ENCODE results near the gene NMT1.

DNA sequence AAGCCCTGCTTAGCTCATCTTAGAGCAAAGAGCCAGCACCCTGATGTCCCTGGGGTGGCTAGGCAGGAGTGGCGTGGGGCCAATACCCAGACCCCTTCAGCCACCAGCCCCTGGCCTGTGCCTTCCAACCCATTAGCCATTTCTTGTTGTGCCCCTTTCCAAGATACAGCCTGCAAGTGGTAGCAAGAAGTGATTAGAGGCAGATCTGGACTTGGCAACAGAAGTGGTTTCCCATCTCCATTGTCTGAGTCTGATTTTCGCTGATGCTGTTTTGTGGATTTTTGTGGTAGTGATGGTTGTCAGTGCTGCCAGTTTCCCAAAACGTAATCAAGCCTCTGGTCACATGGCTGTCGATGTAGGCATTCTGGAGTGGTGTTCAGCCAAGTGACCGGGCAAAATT lies 45.5 kb downstream of the NMT1 start:
- TF ChIP-seq, protein P1, sequence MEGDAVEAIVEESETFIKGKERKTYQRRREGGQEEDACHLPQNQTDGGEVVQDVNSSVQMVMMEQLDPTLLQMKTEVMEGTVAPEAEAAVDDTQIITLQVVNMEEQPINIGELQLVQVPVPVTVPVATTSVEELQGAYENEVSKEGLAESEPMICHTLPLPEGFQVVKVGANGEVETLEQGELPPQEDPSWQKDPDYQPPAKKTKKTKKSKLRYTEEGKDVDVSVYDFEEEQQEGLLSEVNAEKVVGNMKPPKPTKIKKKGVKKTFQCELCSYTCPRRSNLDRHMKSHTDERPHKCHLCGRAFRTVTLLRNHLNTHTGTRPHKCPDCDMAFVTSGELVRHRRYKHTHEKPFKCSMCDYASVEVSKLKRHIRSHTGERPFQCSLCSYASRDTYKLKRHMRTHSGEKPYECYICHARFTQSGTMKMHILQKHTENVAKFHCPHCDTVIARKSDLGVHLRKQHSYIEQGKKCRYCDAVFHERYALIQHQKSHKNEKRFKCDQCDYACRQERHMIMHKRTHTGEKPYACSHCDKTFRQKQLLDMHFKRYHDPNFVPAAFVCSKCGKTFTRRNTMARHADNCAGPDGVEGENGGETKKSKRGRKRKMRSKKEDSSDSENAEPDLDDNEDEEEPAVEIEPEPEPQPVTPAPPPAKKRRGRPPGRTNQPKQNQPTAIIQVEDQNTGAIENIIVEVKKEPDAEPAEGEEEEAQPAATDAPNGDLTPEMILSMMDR (IDR thresholded peaks at IDR 0.05) = no peak
- TF ChIP-seq, protein P2, sequence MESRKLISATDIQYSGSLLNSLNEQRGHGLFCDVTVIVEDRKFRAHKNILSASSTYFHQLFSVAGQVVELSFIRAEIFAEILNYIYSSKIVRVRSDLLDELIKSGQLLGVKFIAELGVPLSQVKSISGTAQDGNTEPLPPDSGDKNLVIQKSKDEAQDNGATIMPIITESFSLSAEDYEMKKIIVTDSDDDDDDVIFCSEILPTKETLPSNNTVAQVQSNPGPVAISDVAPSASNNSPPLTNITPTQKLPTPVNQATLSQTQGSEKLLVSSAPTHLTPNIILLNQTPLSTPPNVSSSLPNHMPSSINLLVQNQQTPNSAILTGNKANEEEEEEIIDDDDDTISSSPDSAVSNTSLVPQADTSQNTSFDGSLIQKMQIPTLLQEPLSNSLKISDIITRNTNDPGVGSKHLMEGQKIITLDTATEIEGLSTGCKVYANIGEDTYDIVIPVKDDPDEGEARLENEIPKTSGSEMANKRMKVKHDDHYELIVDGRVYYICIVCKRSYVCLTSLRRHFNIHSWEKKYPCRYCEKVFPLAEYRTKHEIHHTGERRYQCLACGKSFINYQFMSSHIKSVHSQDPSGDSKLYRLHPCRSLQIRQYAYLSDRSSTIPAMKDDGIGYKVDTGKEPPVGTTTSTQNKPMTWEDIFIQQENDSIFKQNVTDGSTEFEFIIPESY (IDR thresholded peaks at IDR 0.05; ENCODE audit: borderline replicate concordance, low read depth) = no peak
- TF ChIP-seq, protein P3, sequence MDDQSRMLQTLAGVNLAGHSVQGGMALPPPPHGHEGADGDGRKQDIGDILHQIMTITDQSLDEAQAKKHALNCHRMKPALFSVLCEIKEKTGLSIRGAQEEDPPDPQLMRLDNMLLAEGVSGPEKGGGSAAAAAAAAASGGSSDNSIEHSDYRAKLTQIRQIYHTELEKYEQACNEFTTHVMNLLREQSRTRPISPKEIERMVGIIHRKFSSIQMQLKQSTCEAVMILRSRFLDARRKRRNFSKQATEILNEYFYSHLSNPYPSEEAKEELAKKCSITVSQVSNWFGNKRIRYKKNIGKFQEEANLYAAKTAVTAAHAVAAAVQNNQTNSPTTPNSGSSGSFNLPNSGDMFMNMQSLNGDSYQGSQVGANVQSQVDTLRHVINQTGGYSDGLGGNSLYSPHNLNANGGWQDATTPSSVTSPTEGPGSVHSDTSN (IDR thresholded peaks at IDR 0.05) = no peak
- TF ChIP-seq, protein P4, sequence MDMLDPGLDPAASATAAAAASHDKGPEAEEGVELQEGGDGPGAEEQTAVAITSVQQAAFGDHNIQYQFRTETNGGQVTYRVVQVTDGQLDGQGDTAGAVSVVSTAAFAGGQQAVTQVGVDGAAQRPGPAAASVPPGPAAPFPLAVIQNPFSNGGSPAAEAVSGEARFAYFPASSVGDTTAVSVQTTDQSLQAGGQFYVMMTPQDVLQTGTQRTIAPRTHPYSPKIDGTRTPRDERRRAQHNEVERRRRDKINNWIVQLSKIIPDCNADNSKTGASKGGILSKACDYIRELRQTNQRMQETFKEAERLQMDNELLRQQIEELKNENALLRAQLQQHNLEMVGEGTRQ (IDR thresholded peaks at IDR 0.05; ENCODE audit: borderline replicate concordance, low read depth, low read length) = no peak
- no peak for TF ChIP-seq TAF1 (IDR thresholded peaks at IDR 0.05; ENCODE audit: borderline replicate concordance, low read depth, low read length)
- TF ChIP-seq RFX5 (IDR thresholded peaks at IDR 0.05; ENCODE audit: low read length) = no peak
- TF ChIP-seq, protein P5, sequence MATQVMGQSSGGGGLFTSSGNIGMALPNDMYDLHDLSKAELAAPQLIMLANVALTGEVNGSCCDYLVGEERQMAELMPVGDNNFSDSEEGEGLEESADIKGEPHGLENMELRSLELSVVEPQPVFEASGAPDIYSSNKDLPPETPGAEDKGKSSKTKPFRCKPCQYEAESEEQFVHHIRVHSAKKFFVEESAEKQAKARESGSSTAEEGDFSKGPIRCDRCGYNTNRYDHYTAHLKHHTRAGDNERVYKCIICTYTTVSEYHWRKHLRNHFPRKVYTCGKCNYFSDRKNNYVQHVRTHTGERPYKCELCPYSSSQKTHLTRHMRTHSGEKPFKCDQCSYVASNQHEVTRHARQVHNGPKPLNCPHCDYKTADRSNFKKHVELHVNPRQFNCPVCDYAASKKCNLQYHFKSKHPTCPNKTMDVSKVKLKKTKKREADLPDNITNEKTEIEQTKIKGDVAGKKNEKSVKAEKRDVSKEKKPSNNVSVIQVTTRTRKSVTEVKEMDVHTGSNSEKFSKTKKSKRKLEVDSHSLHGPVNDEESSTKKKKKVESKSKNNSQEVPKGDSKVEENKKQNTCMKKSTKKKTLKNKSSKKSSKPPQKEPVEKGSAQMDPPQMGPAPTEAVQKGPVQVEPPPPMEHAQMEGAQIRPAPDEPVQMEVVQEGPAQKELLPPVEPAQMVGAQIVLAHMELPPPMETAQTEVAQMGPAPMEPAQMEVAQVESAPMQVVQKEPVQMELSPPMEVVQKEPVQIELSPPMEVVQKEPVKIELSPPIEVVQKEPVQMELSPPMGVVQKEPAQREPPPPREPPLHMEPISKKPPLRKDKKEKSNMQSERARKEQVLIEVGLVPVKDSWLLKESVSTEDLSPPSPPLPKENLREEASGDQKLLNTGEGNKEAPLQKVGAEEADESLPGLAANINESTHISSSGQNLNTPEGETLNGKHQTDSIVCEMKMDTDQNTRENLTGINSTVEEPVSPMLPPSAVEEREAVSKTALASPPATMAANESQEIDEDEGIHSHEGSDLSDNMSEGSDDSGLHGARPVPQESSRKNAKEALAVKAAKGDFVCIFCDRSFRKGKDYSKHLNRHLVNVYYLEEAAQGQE (IDR thresholded peaks at IDR 0.05; ENCODE audit: low read depth, low read length) = no peak
- TF ChIP-seq ELF1 (IDR thresholded peaks at IDR 0.05) = no peak
- TF ChIP-seq EP300 (IDR thresholded peaks at IDR 0.05; ENCODE audit: borderline replicate concordance in 1 of 2, low read depth in 1 of 2, low read length in 1 of 2) = no peak
- no peak for TF ChIP-seq EZH2phosphoT487 (IDR thresholded peaks at IDR 0.05; ENCODE audit: borderline replicate concordance, low read depth)
- TF ChIP-seq YY1 (IDR thresholded peaks at IDR 0.05; ENCODE audit: low read depth) = no peak
- TF ChIP-seq TCF12 (IDR thresholded peaks at IDR 0.05) = no peak
- TF ChIP-seq POLR2AphosphoS5 (IDR thresholded peaks at IDR 0.05; ENCODE audit: low read depth, low read length) = no peak; the same call in 1 of the 2 replicates

Measured in SK-N-SH (cell line).